NCI-H146 (cell line): ENCODE measurements around the gene MIDN.

Source experiments
- DNase-seq: peaks from one replicate; lab custom pipeline; 2025; lab: John Stamatoyannopoulos, UW

MIDN gene

GRCh38 chr19:1220976-1221903 is 27.1 kb upstream of the MIDN start:
- DNase-seq: no peak

DNA sequence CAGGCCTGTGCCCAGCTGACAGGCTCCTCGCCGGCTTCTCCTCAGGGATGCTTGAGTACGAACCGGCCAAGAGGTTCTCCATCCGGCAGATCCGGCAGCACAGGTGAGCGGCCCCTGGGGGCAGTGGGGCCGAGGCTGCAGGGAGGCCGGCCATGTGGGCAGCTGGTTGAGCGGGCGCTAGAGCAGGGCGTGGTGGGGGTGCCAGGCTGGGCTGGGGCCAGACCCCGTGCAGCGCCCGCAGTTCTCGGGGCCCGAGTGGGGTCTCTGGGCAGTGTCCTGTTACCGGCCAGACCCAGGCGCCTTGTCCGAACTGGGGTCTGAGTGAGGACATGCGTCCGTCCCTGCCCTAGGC is 26.5 kb upstream of the MIDN start:
- no peak for DNase-seq

GRCh38 chr19:1222394-1222793 is 26.0 kb upstream of the MIDN start:
- DNase-seq: no peak

GRCh38 chr19:1223018-1223855 is 25.1 kb upstream of the MIDN start:
- no peak for DNase-seq

DNA sequence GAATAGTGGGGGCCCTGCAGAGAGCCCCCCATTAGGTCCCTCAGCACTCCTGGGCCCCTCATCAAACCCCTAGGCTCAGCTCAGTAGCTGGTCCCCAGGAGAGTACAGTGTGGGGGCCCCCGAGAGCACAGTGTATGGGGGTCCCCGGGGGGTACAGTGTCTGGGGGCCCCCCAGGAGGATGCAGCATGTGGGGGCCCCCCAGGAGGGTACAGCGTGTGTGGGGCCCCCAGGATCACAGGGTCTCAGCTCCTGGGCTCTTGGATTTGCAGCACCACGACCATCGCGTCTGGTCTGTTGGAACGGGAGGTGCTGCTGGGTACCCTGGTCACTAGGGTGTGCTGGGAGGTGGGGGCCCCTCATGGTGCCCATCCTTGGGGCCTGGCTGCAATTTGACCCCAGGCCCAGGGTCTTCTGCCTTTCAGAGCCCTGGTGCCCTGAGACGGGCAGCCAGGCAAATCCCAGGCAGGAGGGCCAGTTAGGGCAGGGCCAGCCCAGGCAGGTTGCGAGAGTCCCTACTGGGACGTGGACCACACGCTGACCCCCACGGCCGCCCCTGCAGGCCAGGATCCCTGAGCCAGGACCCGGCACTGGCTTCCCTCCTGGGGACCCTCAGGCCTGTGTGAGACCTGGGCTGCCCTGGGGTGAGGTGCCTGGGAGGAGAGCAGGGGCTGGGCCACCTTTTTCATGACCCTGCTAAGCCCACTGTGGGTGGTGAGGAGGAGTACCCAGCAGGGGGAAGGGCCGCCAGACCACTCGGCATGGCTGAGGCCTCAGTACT is 24.1 kb upstream of the MIDN start:
- DNase-seq: no peak

DNA sequence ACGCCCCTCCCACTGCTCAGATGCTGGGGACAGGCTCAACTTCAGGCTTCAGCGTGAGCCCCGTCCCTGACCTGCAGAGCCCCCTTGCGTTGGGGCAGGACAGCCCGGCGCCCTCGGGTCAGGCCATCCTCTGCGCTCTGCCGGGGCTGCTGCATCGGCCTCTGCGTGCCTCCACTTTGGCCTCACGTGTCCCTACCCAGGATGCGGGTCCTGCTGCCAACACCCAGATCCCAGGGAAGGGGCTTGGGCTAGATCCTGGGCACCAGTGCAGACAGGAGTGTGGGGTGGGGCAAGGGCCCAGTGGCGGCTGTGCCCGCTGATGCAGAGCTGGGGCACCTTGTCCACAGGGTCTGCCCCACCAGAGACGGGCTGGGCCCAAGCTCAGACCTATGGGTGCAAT is 23.5 kb upstream of the MIDN start:
- DNase-seq: no peak

DNA sequence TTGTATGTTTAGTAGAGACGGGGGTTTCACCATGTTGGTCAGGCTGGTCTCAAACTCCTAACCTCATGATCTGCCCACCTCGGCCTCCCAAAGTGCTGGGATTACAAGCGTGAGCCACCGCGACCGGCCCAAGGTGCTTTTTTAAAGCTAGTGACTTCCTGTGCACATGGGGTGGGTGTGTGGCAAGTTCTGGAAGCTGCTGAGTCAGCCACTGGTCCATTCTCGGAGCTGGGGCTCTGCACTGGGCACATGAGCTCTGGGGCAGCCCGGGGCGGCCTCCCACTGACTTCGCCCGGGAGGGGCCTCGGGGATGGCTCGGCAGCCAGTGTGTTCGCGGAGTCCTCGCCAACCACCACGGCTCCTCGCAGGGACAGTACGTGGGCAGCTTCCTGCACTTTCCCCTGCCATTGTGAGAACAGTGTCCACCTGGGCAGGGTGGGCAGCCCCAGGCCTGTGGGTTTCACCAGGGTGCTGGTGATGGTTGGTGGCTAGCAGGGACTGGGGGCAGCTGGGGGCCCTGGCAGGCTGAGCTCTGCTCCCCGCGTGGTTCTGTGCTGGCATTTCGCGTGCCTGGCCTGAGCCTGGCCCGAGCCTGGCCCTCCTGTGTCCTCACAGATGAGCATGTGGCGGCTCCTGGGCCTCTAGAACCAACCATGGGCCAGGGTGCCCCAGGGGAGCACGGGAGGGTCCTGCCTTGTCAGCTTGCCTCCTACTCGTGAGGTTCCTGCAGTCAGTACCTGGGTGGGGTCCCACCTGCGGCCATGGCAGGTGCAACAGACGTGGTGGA is 22.8 kb upstream of the MIDN start:
- DNase-seq: no peak

- DNase-seq: no peak
Observed at GRCh38 chr19:1226227-1226518, 22.2 kb upstream of the MIDN start.

DNA sequence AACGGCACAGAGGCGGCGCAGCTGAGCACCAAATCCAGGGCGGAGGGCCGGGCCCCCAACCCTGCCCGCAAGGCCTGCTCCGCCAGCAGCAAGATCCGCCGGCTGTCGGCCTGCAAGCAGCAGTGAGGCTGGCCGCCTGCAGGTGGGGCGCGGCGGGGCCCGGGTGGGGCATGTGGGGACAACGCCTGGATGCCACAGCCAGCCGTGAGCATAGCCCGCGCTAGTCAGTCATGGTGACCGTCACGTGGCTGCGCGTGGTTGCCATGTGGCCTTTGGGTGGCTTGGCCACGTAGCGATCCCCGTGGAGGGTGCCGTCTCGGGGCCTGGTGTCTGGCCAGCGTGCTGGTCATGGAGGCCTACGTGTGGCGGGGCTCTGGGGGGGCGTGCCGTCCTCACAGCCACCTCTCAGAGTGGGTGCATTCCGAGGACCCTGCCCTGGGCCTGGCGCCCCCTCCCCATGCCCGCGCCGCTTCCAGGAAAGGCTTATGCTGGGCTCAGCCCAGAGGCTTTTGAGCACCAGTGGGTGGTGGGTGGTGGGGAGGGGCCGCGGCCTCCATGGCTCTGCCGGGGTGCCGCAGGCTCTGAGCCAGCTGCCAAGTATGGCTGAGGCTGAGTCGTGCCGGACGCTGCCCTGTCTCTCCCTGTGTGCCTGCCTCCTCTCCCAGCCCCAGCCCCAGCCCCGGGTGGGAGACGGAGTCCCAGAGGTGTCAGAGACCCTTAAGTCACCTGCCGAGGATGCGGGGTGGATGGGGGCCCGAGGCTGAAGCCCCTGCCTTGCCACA is 21.7 kb upstream of the MIDN start:
- DNase-seq: no peak

- no peak for DNase-seq
Observed at GRCh38 chr19:1227304-1228054, 20.9 kb upstream of the MIDN start.

GRCh38 chr19:1228161-1228957 is 20.0 kb upstream of the MIDN start:
- DNase-seq: no peak

GRCh38 chr19:1229056-1229923 is 19.1 kb upstream of the MIDN start:
- DNase-seq: no peak

DNA sequence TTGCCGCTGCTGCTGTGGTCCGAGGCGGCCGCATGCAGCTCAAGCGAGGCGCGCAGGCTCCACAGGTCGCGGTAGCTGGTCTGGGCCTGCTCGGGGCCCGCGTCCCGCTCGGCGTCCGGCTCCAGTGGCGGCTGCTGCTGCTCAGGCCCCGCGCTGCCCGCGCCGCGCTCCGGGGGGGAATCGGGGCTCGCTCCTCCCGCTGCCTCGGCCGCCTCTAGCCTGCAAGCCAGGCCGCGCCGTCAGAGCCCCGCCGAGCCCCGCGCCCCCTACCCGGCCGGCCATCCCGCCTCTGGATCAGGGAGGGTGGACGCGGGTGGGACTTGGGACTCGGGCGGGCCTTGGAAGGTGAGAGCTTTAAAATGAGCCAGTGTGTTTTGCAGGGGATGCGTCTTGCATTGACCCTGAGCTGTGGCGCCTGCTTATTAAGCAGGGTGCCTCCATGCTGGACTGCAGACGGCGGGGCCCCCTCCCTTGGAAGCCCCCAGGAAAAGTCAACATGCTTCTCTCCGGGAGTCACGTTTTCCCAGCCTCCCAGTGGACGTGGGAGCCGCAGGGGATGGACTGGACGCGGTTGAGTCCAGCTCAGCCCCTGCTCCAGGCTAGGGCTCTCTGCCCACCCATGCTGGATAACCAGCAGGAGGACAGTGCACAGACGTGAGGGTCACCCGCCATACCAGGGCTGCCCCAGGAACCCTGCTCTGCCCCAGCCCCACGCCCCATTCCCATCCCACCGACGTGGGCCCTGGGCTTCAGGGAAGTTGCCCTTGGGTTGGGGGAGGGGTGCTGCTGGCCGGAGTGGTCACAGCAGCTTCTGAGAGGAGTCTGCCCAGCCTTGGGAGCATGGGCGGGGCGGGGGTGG is 18.2 kb upstream of the MIDN start:
- no peak for DNase-seq

GRCh38 chr19:1230783-1231489 is 17.4 kb upstream of the MIDN start:
- no peak for DNase-seq

DNA sequence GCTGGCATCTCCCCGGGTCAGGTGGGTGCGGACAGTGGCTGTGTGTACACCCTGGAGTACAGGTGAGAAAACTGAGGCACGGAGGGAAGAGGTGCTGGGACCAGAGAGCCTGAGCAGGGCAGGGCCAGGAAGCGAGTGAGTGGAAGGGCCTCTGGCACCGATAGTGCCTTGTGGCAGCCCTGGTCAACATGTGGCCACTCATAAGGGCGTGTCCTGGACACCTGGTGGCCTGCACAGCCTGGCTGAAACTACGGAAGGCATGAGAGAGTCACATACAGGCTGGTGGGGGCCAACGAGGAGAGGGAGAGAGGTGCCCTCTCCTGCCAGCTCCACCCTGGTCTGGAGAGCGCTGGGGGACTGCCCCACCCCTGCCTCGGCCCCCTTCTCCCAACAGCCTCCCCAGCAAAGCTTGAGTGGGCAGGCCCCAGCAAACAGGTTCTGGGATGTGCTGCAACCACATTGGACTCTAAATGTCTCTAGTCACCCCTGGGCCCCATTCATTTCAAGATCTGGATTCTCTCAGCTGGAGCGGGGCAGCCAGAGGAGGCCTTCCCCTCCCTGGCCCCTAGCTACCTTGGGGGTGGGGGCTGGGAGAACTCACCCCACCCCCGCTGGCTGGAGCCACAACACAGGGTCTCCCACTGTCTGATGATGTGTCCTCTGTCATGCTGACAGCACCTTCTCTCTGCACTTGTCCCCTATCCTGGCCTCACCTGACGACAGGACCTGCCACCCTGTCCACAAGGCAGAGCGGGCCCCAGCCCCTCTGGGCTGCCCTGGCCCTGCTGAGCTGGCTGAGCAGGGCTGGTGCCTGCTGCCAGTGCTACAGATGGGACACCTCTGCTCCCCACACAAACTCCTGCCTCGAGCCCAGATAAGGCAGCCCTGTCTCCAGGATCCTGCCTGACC is 16.4 kb upstream of the MIDN start:
- DNase-seq: no peak

DNA sequence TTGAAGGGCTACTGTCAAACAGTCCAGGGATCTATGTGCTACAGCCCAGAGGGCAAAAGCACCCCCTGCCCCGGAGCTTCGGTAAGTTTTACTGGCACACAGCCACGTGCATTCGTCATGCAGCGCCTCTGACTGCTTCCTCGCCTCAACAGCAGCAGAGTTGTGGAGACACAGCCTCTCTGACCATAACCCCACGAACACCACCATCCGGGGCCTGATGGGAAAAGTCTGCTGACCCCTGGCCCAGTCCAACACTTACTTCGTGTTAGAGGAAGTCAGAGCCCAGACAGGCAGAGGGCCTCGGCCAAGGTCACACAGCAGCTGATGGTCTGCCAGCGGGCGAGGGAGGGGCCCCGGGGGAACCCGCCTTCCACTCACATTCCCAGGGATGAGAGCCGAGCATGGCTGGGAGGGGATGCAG is 15.7 kb upstream of the MIDN start:
- DNase-seq: no peak
